Measurements from ENCODE around the gene LGALS9.

GRCh38 chr17:27631897-27632725 is 1.1 kb downstream of the LGALS9 start:
- TF ChIP-seq CTCF (IDR thresholded peaks at IDR 0.05) (no peak), POLR2AphosphoS5 (IDR thresholded peaks at IDR 0.05; ENCODE audit: low read depth, low read length) (no peak), TCF7L2 (IDR thresholded peaks at IDR 0.05; ENCODE audit: low read depth, low read length) (no peak), SIN3A (IDR thresholded peaks at IDR 0.05; ENCODE audit: borderline replicate concordance, insufficient read depth, low read depth, low read length) (no peak), REST (IDR thresholded peaks at IDR 0.05; ENCODE audit: insufficient read depth in 1 of 2, low read depth in 2 of 2, low read length in 1 of 2) (no peak)

Data from Panc1 (cell line).